HL-60/S4 treated with retinoic acid at 250 ng/mL for 4 days and 3 days (cell line): ENCODE results near the gene ZNF438.

Experiments used
- in situ Hi-C: fragments of 300-500 bp; cut with MboI; formaldehyde crosslinking; loops from 2 replicates; pipeline ENCODE4 v1.7.0; 2022; ENCODE audit warnings: low sequenced_read_pairs

The ZNF438 gene

DNA sequence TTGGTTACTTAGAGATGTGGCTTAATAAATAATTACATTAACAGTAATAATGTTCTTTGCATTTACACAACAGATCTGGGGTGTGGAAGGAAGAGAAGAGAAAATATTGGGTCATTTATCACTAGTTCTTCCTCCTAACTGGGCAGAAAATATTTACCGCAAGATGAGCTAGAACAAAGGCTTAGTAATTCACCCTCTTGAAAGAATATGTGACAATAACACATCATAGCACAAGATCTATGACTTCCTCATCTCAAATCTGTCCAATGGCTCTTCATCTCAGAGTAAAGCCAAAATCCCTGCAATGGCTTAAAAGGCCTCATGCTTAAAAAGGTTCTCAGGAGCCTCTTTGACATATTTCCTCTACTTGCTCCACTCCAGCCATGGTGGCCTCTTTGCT, 178.6 kb downstream of the ZNF438 start:
- in situ Hi-C loops: no loop called here

DNA sequence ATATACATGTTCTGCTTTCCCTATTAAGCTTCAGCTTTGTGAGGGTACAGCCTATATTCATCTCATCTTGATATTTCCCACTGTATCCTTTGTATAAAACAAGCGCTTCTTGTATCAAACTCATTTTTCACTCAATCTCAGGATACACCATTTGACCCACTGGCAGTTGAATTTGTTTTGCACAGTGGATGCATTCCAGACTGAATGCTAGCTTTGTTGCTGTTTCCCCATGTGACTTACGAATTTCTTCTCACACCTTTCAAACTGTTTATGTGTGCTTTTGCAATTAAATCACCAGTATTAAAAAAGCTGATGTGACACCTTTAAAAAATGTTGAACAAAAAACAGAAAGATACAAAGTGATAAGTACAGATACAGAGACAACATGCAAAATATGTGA, 180.9 kb downstream of the ZNF438 start:
- in situ Hi-C loops: no loop called here

DNA sequence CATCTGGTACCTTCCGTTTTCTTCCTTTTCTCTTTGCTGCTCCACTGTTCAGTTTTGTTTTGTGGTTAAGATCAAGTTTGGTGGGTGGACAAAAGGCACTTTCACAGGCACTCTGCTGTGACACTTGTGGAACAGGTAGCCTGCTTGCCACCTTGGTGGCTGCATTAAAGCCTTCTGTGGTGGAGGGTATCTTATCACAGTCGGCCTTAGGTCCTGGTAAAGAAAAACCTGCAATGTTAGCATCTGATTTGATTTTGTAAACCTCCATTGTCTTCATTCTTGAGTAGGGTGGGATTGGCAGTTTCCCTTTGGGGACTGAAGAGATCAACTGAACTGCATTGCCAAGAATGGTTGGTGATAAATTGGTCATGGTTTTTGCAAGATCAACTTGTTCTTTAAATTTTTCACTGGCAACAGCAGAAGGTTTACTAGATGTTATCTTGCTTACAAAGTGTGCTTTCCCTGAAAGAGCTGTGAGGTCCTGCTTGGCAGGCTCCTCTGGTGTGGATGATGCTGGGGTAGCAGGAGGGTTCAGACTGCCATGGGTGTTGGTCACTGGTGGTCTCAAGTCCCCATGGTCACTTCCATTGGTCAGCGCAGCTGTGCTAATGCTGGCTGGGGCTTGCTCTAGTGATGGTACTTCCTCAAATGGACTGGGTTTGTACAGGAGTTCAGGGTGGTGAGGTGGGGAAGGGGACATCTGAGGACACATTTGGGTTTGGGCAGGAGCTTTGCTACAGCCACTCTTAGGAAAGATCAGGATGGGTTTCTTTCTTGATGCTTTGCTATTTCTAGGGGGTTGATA, 182.2 kb downstream of the ZNF438 start:
- in situ Hi-C loops: no loop called here

DNA sequence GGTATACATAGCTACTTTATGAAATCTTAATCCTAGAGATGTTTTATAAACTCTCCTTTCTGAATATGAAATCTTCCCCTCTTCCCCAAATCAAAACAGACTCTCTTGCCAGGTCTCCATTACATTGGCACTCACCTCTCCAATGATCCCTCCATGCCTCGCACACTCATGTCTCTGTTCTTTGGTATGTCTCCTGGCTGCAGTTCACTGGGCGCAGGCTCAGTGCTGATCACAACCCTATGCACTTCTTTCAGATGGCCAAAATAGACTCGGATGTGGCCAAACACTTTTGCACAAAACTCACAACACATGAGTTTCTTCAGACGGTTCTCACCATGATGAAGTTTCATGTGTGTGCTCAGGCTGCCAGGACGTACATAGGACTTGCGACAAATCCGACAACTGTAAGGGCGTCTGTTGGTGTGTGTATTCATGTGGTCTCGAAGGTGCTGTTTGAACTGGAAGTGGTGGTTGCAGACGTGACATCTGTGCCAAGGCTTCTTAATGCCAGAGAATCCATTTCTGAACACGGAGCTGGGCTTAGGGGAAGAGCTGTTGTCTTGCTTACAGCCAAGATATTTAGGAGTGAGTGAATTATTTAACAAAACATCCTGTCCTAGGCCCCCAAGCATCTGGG, 183.2 kb downstream of the ZNF438 start:
- in situ Hi-C loops: no loop called here

DNA sequence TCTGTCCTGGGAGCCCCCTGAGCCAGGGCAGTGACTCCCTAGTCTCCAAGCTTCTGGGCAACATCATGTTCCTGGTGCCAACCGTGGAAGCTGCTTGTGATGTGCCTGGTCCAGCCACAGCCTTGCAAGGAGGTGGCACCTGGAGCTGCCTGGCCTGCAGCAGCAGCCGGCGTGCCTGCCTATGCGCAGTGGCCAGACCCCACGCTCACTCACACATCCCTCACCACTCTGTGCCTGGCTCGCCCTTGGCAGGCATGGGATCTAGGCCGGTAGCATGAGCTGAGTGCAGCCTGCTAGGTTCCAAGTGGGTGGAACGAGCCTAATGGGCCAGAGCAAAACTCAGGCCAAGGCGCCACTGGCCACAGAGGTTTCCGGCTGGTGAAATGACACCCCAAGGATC, 184.0 kb downstream of the ZNF438 start:
- in situ Hi-C loops: no loop called here

DNA sequence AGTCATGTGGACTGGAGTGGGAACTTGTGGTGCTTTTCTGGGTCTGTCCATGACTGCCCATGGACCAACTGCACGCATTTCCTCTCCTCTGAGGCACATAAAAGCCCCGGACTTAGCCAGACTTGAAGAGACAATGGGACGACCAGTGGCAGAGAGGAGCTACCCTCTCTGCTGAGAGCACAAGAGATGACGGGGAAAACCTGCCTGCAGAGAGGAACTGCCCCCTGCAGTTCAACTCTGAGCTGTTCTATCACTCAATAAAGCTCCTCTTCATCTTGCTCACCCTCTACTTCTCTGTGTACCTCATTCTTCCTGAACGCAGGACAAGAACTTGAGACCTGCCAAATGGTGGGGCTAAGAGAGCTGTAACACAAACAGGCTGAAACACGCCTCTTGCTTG, 184.5 kb downstream of the ZNF438 start:
- in situ Hi-C loops: no loop called here

DNA sequence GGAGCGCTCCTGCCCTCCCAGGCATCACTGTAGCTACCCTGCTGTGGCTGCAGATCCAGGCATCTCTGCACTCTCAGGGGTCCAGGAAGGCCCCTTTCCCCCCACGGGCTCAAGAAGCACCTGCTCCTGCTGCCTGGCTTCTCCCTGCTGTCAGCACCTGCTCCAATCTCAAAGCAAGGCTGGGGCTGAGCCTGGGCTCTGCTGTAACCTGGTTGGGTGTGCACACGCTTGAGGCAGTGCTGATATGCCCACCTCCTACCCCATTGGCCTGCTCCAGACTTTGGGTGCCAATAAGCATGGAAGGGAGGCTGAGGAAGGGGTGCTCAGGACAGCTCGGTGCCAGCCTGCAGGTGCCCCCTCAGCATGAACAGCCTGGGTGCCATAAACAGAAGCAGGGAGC, 185.0 kb downstream of the ZNF438 start:
- in situ Hi-C loops: no loop called here

DNA sequence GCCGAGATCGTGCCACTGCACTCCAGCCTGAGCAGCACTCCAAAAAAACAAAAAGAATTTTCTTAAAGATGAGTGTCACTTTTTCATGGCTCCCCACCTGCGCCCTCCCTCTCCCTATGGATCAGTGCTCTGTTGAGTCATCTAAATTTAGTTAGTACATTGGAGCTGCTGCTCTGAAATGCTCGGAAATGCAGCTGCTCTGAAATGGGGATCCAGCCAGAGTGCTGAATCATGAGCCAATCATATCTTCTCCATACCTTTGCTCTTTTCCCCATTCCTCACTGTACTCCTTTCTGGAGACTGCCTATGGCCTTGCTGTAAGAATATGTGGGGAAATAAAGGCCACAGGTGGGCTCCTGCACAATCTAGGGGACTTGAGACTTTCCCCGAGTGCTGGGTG, 188.8 kb downstream of the ZNF438 start:
- in situ Hi-C loops: no loop called here

DNA sequence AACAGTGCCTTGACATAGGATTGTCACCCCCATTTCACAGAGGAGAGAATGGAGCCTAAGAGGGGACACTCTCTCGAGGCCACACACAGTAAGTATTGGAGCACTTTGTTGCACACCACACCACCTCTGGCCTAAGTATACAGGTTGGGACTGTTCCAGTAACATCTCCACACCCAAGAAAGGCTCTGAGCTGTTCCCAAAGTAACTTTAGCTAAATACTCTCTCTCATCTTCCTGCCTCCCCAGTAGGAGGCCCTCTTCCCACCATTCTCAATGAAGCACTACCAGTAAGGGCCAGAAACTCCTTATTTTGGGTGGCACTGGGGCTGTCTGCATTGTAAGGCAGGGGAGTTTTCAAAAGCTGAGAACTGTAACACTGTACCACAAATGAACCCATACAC, 189.5 kb downstream of the ZNF438 start:
- in situ Hi-C loops: no loop called here

DNA sequence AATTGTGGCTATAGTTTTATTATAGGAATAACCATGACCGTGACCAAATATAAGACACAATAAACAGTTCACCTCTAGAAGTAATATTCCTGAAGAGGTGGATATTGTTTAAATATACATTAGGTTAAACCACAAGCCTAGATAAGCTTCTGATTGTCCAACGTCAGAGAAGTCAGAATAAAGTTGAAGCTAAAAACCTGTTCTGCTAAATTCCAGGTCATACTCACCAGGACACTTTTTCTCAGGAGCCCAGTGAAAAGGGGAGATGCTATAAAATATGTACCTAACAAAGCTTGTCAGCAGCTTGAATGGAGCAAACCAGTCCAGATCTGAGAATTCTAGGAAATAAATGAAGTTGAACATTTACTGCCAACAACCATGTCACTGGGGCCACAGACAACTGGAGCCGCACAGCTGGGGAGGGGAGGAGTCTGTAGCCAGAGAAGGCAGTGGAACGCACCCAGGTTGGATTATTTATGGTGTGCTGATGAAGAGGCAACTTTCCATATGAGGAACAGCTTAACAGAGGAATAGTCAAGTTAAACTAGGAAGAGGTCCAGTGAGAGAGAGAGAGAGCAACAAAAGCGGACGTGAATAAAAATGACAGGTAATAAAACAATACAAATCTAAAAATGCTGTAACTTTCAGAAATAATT, 191.1 kb downstream of the ZNF438 start:
- in situ Hi-C loops: no loop called here

DNA sequence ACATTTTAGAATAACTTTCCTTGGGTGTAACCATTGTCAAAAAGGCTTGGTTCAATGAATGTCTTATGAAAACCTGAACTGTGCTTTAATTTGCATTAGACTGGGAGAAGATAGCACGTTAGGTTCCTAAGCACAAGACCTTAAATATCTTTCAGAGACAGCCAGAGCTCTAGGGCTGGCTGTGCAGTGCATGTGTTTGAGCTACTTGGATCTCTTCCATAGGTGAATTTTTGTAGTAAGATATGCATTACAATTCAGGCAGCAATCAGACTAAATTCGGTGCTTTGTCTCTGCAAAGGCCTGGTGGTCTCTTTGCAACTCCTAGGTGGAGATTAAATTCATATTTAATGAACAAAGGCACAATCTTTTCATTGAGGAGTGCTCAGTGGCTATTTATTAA, 192.0 kb downstream of the ZNF438 start:
- in situ Hi-C loops: no loop called here

DNA sequence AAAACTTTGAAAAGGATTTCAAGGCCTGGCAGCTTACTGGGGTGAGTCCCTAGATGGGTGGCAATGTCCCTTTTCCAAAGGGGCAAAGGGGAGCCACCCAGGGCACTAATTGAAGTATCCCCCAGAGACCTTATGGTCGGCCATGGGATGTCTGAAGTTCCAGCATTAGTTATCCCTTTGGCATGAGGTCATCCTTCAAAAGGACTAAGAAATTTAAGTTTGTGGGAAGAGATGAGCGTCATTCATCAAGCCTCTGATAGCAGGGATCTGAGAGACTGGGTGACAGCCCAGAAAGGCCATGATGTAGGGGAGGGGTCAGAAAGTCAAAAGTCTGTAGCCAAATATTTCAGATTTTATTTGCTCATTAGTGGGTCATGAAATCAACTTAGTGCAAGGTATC, 195.3 kb downstream of the ZNF438 start:
- in situ Hi-C loops: no loop called here

DNA sequence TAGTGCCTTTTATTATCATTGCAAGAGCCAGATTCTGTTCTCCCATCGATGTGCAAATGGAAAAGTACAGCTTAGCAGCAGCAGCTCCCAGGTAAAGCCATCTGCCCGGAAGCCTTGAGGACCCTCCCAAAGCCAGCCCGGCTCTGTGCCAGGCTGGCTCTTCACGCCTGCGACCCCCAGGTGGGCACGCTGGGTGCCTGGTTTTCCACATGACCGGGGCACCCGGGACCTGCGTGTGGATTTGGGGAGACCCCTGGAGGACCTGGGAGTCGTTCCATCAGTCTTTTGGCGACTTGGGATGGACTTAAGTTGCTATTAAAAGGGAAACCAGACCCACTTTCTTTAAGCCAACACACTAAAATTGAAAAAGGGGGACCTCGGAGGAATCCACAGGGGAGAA, 196.5 kb downstream of the ZNF438 start:
- in situ Hi-C loops: no loop called here

DNA sequence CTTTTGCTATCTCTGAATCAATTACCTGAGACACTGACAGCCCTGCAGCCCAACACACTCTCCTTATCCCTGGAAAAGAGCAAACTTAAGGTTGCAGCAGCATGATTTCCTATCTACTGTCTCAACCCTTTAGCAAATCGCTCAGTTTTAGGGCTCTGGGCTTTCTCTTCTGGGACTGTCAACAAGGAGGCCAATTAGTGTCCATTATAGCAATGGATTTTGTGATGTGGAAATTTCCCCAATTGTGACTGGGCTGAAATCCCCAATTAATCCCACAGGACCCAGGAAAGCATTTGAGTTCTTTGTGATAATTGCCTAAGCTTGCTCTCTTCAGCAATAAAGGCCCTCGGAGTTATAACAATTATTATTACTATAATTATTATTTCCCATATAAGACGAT, 197.0 kb downstream of the ZNF438 start:
- in situ Hi-C loops: no loop called here

DNA sequence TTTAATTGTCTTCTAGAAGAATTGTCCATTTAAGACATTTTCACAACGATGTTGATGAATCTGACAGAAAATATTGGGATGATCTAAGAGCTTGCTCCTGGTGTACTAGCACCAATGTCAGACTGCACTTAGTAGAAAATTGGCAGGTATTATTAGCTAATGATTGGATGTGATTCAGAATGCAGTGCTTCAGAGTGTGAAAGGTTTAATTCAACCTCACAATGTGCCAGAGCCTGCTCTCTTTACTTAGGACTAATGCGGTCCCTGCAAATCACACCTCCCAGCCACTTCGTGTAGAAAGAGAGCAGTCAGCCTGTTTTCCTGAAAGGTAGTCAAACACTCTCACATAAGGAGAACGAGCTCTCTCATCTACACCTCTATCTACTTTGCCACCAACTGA, 197.5 kb downstream of the ZNF438 start:
- in situ Hi-C loops: no loop called here

DNA sequence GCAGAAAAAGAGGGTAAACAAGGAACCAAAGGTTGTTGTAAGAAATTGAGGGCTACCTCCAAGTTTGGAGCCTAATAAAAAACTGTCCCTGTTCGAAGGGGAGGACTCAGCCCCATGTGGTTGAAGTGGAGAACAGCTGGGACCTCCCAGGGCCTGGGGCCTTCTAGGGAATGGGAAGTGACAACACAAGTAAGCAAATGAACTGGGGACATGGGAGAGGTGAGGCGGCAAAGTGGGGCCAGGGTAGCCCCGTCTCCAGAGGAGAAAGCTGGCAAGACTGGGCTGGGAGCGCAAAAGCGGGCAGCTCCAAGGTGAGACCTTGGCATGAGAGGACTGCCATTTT, 198.1 kb downstream of the ZNF438 start:
- in situ Hi-C loops: no loop called here

DNA sequence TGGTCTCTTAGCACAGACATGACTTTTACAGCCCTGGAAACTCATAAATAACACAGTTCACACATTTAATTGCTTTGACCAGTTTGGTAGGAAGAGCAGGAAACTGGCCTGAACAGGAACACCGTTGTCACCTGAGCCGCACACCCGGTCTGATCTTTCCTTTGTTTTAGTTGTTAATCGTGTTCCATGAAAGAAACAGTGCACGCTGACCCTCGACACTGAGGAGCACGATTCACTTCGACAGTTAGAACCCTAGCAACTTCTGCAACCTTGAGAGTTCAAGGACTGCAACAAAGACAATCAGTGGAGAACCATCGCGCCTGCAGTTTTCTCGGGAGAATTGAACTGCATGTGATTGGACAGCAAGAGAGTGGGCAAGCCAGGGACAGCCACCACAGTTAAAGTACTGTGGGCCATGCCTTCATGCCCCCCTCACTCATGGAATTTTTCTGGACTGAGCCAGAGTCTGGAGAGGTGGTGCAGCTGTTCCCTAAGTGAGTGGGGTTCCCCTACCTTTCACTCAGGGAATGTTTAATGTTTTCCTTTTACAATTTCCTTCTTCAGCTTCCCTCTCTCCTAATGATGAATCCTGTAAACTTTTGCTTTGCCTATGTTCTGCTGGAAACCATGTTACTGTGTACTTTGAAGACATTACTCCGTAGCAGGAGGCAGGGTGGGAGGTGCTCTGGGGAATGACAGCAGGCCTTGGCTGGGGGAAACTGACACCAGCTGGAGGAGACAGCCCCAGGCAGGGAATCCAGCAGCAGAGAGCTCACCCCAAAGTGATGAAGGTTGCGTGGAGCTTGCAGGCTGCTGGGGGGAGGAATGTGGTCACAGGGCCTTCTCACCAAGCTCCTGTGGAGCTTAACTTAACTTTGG, 198.7 kb downstream of the ZNF438 start:
- in situ Hi-C loops: no loop called here

DNA sequence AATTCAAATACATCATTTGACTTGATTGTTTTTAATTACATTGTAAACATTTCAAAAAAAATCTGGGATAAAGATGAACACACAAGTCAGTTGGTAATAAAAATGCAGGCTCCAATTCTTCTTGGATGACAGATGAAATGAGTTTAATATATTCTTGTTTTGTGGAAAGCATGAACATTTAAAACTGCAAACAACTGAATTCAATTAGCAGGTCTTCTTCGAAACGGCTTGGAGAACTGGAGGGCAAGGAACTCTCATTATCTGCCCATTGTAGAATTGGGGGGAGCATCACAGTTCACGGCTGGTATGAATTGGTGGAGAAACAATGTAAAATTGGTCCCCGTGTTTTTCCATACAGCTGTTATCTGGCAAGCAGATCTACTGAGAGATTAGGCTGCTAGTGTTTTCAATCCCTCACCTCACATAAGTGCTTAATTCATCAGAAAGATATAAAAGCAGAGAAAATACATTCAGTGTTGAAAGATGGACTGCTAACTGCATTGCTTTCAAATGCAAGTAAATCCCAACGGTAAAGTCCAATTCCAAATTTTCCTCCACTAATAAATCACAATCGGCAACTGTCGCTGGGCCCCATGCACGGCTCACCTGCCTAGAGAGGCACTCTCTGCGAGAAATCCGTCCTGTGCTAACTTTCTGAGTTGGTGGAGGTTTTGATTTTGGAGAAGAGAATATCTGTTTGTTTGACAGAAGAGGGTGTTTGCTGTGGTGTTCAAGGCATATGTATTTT, 199.5 kb downstream of the ZNF438 start:
- in situ Hi-C loops: no loop called here

DNA sequence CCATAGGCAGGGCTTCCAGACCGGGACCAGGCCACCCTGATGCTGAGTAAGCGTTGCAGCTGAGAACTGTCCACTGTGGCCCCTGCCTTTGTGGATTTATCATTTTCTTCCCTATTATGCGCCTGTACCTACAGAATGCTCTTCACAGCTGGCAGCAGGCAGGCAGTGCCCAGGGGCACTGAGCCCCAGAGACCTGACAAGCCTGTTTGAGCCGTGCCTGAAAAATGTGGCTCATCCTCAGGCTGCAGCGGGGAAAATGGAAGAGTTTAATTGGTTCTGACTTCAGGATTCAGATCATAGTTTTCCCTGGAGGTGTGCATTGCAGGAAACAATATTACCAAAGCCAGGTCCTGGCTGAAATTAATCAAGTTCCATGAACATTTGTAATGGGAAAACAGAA, 200.2 kb downstream of the ZNF438 start:
- in situ Hi-C loops: no loop called here

DNA sequence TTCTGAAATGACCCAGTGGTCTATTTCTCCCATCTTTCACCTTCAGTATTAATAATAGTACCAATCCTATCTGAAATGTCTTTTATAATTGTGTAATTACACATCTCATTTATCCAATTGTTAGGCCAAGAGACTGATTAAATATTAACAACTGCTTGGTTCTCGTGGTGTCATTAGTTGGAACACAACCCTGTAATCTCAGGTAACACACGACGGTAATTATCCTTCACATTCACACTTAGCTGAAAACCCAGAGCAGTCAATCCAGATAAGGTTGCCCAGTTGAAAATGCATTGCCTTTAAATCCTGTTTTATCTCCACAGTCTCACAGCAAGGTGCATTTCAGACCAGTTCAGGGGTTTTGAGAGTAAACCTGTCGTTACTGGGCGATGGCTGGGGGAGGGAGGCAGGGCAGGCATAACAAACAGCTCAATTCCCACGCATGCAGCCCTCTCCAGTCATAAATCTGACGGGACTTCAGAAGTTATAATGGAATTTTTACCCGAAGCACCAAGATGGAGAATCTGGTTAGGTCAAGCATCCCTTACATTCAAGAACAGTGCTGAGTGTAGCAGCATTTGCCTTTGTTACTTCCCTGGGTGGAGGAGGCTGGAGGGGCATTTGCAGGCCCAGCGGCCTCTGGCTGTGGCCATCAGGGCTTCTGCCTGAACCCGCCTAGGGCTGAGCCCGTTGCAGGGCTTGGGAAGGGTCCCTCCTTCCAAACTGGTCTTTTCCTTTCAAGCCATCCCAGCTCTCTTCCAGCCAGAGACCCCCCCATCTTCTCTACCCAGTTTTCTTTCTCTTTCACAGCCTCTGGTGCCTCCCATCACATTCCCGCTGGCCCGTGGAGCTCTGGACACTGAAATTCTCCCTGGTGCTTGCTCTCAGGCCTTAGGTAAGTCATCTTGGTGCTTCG, 201.1 kb downstream of the ZNF438 start:
- in situ Hi-C loops: no loop called here
